GF-D8 (cell line): ENCODE results near the gene B3GLCT.

Source experiments
- DNase-seq: peaks from one replicate; lab custom pipeline; 2025; lab: John Stamatoyannopoulos, UW

The B3GLCT gene

GRCh38 chr13:31350560-31350959 lies 150.8 kb downstream of the B3GLCT start:
- no peak for DNase-seq

- no peak for DNase-seq
Observed at GRCh38 chr13:31351376-31351775, 151.6 kb downstream of the B3GLCT start.

GRCh38 chr13:31352467-31352866 lies 152.7 kb downstream of the B3GLCT start:
- no peak for DNase-seq

- DNase-seq: no peak
Observed at GRCh38 chr13:31355001-31355400, 155.2 kb downstream of the B3GLCT start.

- DNase-seq: no peak
Observed at GRCh38 chr13:31356991-31357390, 157.2 kb downstream of the B3GLCT start.

- DNase-seq: no peak
Observed at GRCh38 chr13:31357581-31357980, 157.8 kb downstream of the B3GLCT start.

- DNase-seq: no peak
Observed at GRCh38 chr13:31361673-31362072, 161.9 kb downstream of the B3GLCT start.

- DNase-seq: no peak
Observed at GRCh38 chr13:31365630-31366029, 165.9 kb downstream of the B3GLCT start.

GRCh38 chr13:31367410-31367809 lies 167.6 kb downstream of the B3GLCT start:
- DNase-seq: no peak

GRCh38 chr13:31369213-31369612 lies 169.4 kb downstream of the B3GLCT start:
- DNase-seq: no peak

GRCh38 chr13:31372454-31372853 lies 172.7 kb downstream of the B3GLCT start:
- no peak for DNase-seq

GRCh38 chr13:31374682-31375081 lies 174.9 kb downstream of the B3GLCT start:
- DNase-seq: no peak

GRCh38 chr13:31377946-31378345 lies 178.2 kb downstream of the B3GLCT start:
- no peak for DNase-seq

- DNase-seq: no peak
Observed at GRCh38 chr13:31380715-31381114, 180.9 kb downstream of the B3GLCT start.
